NCI-H1930 (cell line): Measurements from ENCODE around the gene CHRNA3.

Experiments used
- DNase-seq, 2 experiments: peaks; one replicate each; lab custom pipeline; 2025; lab: John Stamatoyannopoulos, UW

CHRNA3 gene

GRCh38 chr15:78636378-78636859 is 15.6 kb upstream of the CHRNA3 start:
- no peak for DNase-seq

GRCh38 chr15:78635346-78635745 is 14.6 kb upstream of the CHRNA3 start:
- no peak for DNase-seq

- no peak for DNase-seq
These were observed 13.7 kb upstream of the CHRNA3 start for GRCh38 chr15:78634210-78635145.

GRCh38 chr15:78633348-78633747 is 12.6 kb upstream of the CHRNA3 start:
- DNase-seq = no peak

- no peak for DNase-seq
These were observed 10.3 kb upstream of the CHRNA3 start for GRCh38 chr15:78630886-78631633.

- no peak for DNase-seq
These were observed 8.9 kb upstream of the CHRNA3 start for GRCh38 chr15:78629716-78630065.

- no peak for DNase-seq
These were observed 8.4 kb upstream of the CHRNA3 start for GRCh38 chr15:78629031-78629715.

GRCh38 chr15:78628227-78628626 is 7.4 kb upstream of the CHRNA3 start:
- DNase-seq = no peak

GRCh38 chr15:78627348-78627747 is 6.6 kb upstream of the CHRNA3 start:
- no peak for DNase-seq

- no peak for DNase-seq
These were observed 5.7 kb upstream of the CHRNA3 start for GRCh38 chr15:78626381-78626995.

- DNase-seq = no peak
These were observed 4.9 kb upstream of the CHRNA3 start for GRCh38 chr15:78625606-78626280.

GRCh38 chr15:78624651-78625590 is 4.1 kb upstream of the CHRNA3 start:
- DNase-seq = no peak

- DNase-seq = no peak
These were observed 3.1 kb upstream of the CHRNA3 start for GRCh38 chr15:78623786-78624497.

GRCh38 chr15:78621810-78622402 is 1.1 kb upstream of the CHRNA3 start:
- DNase-seq = no peak

- peak; percentile 23 to 30 for DNase-seq
These were observed 722 bp downstream of the CHRNA3 start for GRCh38 chr15:78620021-78620526.

GRCh38 chr15:78619022-78619950 is 1.5 kb downstream of the CHRNA3 start:
- no peak for DNase-seq

- DNase-seq = peak; percentile 34 to 64
These were observed 2.3 kb downstream of the CHRNA3 start for GRCh38 chr15:78618490-78618934.

GRCh38 chr15:78618064-78618463 is 2.7 kb downstream of the CHRNA3 start:
- no peak for DNase-seq
